ENCODE data around the gene MRGPRX4. TPM values are rescaled to one million over a fixed set of nuclear protein-coding genes. Genes with fewer than 3 reads are reported as not detected.
"Not testable (repeated sequence)": the region's sequence is repeated elsewhere in the genome, so short reads cannot be mapped to it uniquely, and the experiment has no call there.

Gene MRGPRX4
- total RNA-seq, 1 donor from 2014 or later: not detected

DNA sequence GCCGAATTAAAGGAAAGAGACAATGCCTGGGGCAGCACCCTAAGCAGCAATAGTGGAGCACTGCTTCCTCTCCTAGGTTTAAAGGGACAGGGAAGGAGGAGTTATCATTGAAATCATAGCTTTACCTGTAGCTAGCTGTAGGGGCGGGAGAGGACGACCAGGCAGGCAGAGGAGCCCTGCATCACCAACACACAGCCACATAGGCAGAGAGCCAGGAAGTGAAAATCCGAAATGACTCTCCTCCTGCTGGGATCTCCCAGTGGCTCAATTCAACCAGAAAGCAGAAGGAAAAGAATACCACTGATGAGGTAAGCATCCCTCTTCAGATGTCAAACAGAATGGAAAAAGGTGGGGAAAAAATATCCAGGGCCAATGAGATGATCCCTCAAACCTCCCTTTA lies 20.4 kb downstream of the MRGPRX4 start:
- no peak overlapping the region for H3K4me3 Mint-ChIP-seq (ENCODE audit: unreplicated experiment)
- DNase-seq (ENCODE audit: low spot score): no peak
- TF ChIP-seq CTCF (IDR thresholded peaks at IDR 0.05): no peak
- H3K9me3 Mint-ChIP-seq (ENCODE audit: low read depth): no peaks in the 10 kb centered on the region
- peaks cover 9% of the 10 kb centered on the region for H3K27me3 Mint-ChIP-seq (ENCODE audit: low read depth)
- no peaks in the 10 kb centered on the region for H3K36me3 Mint-ChIP-seq (ENCODE audit: low read depth)
- no peak overlapping the region for H3K27ac Mint-ChIP-seq (ENCODE audit: unreplicated experiment)
- no peaks in the 10 kb centered on the region for H3K4me1 Mint-ChIP-seq (ENCODE audit: low read depth)

GRCh38 chr11:18196532-18196931 lies 23.9 kb downstream of the MRGPRX4 start:
- H3K4me1 Mint-ChIP-seq (ENCODE audit: low read depth): no peaks in the 10 kb centered on the region
- no peak overlapping the region for H3K27ac Mint-ChIP-seq (ENCODE audit: unreplicated experiment)
- H3K4me3 Mint-ChIP-seq (ENCODE audit: unreplicated experiment): no peak overlapping the region
- peaks cover 11% of the 10 kb centered on the region for H3K27me3 Mint-ChIP-seq (ENCODE audit: low read depth)
- TF ChIP-seq CTCF (IDR thresholded peaks at IDR 0.05): no peak
- H3K36me3 Mint-ChIP-seq (ENCODE audit: low read depth): no peaks in the 10 kb centered on the region
- DNase-seq (ENCODE audit: low spot score): no peak
- H3K9me3 Mint-ChIP-seq (ENCODE audit: low read depth): no peaks in the 10 kb centered on the region

- not testable (repeated sequence) for H3K4me1 Mint-ChIP-seq (ENCODE audit: low read depth); H3K9me3 Mint-ChIP-seq (ENCODE audit: low read depth); H3K36me3 Mint-ChIP-seq (ENCODE audit: low read depth); H3K27ac Mint-ChIP-seq (ENCODE audit: unreplicated experiment); DNase-seq (ENCODE audit: low spot score); H3K4me3 Mint-ChIP-seq (ENCODE audit: unreplicated experiment)
- peaks cover 12% of the 10 kb centered on the region for H3K27me3 Mint-ChIP-seq (ENCODE audit: low read depth)
These were observed 25.1 kb downstream of the MRGPRX4 start for GRCh38 chr11:18197738-18198137.

GRCh38 chr11:18203723-18204122 lies 31.1 kb downstream of the MRGPRX4 start:
- peaks cover 18% of the 10 kb centered on the region for H3K27me3 Mint-ChIP-seq (ENCODE audit: low read depth)
- peaks cover 7% of the 10 kb centered on the region for H3K9me3 Mint-ChIP-seq (ENCODE audit: low read depth)
- DNase-seq (ENCODE audit: low spot score): no peak
- H3K4me1 Mint-ChIP-seq (ENCODE audit: low read depth): no peaks in the 10 kb centered on the region
- TF ChIP-seq CTCF (IDR thresholded peaks at IDR 0.05): peak; percentile 62
- H3K27ac Mint-ChIP-seq (ENCODE audit: unreplicated experiment): no peak overlapping the region
- peaks cover 3% of the 10 kb centered on the region for H3K36me3 Mint-ChIP-seq (ENCODE audit: low read depth)
- H3K4me3 Mint-ChIP-seq (ENCODE audit: unreplicated experiment): no peak overlapping the region

DNA sequence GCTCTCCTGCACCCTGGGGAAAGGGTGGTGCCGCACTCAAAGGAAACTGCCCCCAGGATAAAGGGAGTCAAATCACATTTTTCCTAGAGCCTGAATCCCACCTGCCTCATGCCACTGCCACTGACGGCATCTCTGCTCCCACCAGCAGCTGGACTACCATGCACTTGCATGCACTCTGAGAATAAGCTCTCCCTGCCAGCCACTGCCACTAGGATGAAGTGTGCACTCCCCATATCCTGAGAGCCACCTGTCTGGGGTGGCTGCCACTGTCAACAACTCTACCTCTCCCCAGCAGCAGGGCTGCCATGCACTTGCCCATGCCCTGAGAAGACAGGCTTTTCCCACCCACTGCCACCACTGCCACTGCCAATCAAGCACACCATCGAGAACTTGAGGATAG lies 31.6 kb downstream of the MRGPRX4 start:
- Mint-ChIP-seq H3K4me3 (ENCODE audit: unreplicated experiment) (no peak overlapping the region), H3K27ac (ENCODE audit: unreplicated experiment) (no peak overlapping the region), H3K36me3 (ENCODE audit: low read depth) (peaks cover 3% of the 10 kb centered on the region), H3K27me3 (ENCODE audit: low read depth) (peaks cover 18% of the 10 kb centered on the region), H3K4me1 (ENCODE audit: low read depth) (no peaks in the 10 kb centered on the region), H3K9me3 (ENCODE audit: low read depth) (peaks cover 7% of the 10 kb centered on the region)
- TF ChIP-seq CTCF (IDR thresholded peaks at IDR 0.05): no peak
- no peak for DNase-seq (ENCODE audit: low spot score)

GRCh38 chr11:18204771-18205170 lies 32.1 kb downstream of the MRGPRX4 start:
- peaks cover 18% of the 10 kb centered on the region for H3K27me3 Mint-ChIP-seq (ENCODE audit: low read depth)
- peaks cover 7% of the 10 kb centered on the region for H3K9me3 Mint-ChIP-seq (ENCODE audit: low read depth)
- H3K4me1 Mint-ChIP-seq (ENCODE audit: low read depth): no peaks in the 10 kb centered on the region
- no peak for DNase-seq (ENCODE audit: low spot score)
- TF ChIP-seq CTCF (IDR thresholded peaks at IDR 0.05): no peak
- no peak overlapping the region for H3K4me3 Mint-ChIP-seq (ENCODE audit: unreplicated experiment)
- no peak overlapping the region for H3K27ac Mint-ChIP-seq (ENCODE audit: unreplicated experiment)
- H3K36me3 Mint-ChIP-seq (ENCODE audit: low read depth): peaks cover 3% of the 10 kb centered on the region

Measured in chondrocyte (in vitro differentiated cells).